T-helper 9 cell (primary cell): ENCODE results near the gene ADAT1.
"Not testable (repeated sequence)": the region's sequence is repeated elsewhere in the genome, so short reads cannot be mapped to it uniquely, and the experiment has no call there.

Experiments used
- DNase-seq: peaks from one replicate; pipeline ENCODE4 v3.0.0-alpha.2; 2020

ADAT1 gene

GRCh38 chr16:75620326-75621169, 2.5 kb downstream of the ADAT1 start:
- peak; percentile 49 for DNase-seq

- DNase-seq = no peak
Measured at GRCh38 chr16:75618780-75619179, 4.3 kb downstream of the ADAT1 start.

- DNase-seq = no peak
Measured at GRCh38 chr16:75617121-75617520, 6.0 kb downstream of the ADAT1 start.

- DNase-seq = no peak
Measured at GRCh38 chr16:75616521-75617010, 6.5 kb downstream of the ADAT1 start.

- no peak for DNase-seq
Measured at GRCh38 chr16:75615619-75616018, 7.5 kb downstream of the ADAT1 start.

- DNase-seq = no peak
Measured at GRCh38 chr16:75614066-75614897, 8.8 kb downstream of the ADAT1 start.

- no peak for DNase-seq
Measured at GRCh38 chr16:75606507-75606906, 16.6 kb downstream of the ADAT1 start.

GRCh38 chr16:75603241-75603640, 19.8 kb downstream of the ADAT1 start:
- DNase-seq = no peak

- no peak for DNase-seq
Measured at GRCh38 chr16:75599452-75600277, 23.4 kb downstream of the ADAT1 start.

GRCh38 chr16:75593825-75594820, 29.0 kb downstream of the ADAT1 start:
- DNase-seq = no peak

GRCh38 chr16:75593308-75593707, 29.8 kb downstream of the ADAT1 start:
- no peak for DNase-seq

- not testable (repeated sequence) for DNase-seq
Measured at GRCh38 chr16:75591927-75592326, 31.2 kb downstream of the ADAT1 start.

GRCh38 chr16:75590920-75591843, 31.9 kb downstream of the ADAT1 start:
- no peak for DNase-seq

- DNase-seq = no peak
Measured at GRCh38 chr16:75589306-75589705, 33.8 kb downstream of the ADAT1 start.

GRCh38 chr16:75588716-75589115, 34.4 kb downstream of the ADAT1 start:
- DNase-seq = no peak

GRCh38 chr16:75584108-75584507, 39.0 kb downstream of the ADAT1 start:
- no peak for DNase-seq

- no peak for DNase-seq
Measured at GRCh38 chr16:75579281-75579834, 43.7 kb downstream of the ADAT1 start.

- DNase-seq = no peak
Measured at GRCh38 chr16:75578725-75579124, 44.4 kb downstream of the ADAT1 start.

GRCh38 chr16:75578212-75578611, 44.9 kb downstream of the ADAT1 start:
- DNase-seq = no peak

GRCh38 chr16:75576384-75576811, 46.7 kb downstream of the ADAT1 start:
- DNase-seq = no peak
